SK-N-SH treated with all-trans-retinoic acid at 6 μM for 48 hours (cell line): ENCODE data around the gene HSPA1B.
"Not testable (repeated sequence)": the region's sequence is repeated elsewhere in the genome, so short reads cannot be mapped to it uniquely, and the experiment has no call there.

Experiments
- ATAC-seq: fragments of 200-7000 bp; cut with Tn5 transposase; 3 replicates; pipeline ENCODE4 v1.9.1; 2020; ENCODE audit warnings: mild to moderate bottlenecking, moderate library complexity
- ARNTL ChIP-seq: fragments of 450-650 bp; formaldehyde crosslinking; IDR thresholded peaks from 2 replicates; pipeline ENCODE4 v1.5.0; 2020; ENCODE audit warnings: low read depth, mild to moderate bottlenecking, moderate library complexity, borderline replicate concordance
- BACH2 ChIP-seq: fragments of 250-450 bp; sonication (Bioruptor Pico); IDR thresholded peaks from 2 replicates; pipeline ENCODE4 v1.9.0; 2021; ENCODE audit warnings: mild to moderate bottlenecking, borderline replicate concordance
- CSDC2 ChIP-seq: fragments of 250-450 bp; sonication (Bioruptor Pico); IDR thresholded peaks from 2 replicates; pipeline ENCODE4 v1.5.0; 2020; ENCODE audit warnings: mild to moderate bottlenecking, moderate library complexity
- ESRRG ChIP-seq: fragments of 250-450 bp; sonication (Bioruptor Pico); IDR thresholded peaks from 2 replicates; pipeline ENCODE4 v1.6.1; 2021; ENCODE audit warnings: mild to moderate bottlenecking
- GLIS3 ChIP-seq: fragments of 250-450 bp; sonication (Bioruptor Pico); IDR thresholded peaks from 2 replicates; pipeline ENCODE4 v1.5.0; 2020; ENCODE audit warnings: mild to moderate bottlenecking, moderate library complexity
- ISL1 ChIP-seq: fragments of 250-450 bp; sonication (Bioruptor Pico); IDR thresholded peaks from 2 replicates; pipeline ENCODE4 v2.1.2; 2022; ENCODE audit warnings: mild to moderate bottlenecking, moderate library complexity
- PPARA ChIP-seq: fragments of 250-450 bp; sonication (Bioruptor Pico); IDR thresholded peaks from 2 replicates; pipeline ENCODE4 v1.5.0; 2020; ENCODE audit warnings: mild to moderate bottlenecking, borderline replicate concordance
- RARB ChIP-seq: fragments of 250-450 bp; sonication (Bioruptor Pico); IDR thresholded peaks from 2 replicates; pipeline ENCODE4 v1.8.0; 2021; ENCODE audit warnings: mild to moderate bottlenecking, moderate library complexity
- SNAI2 ChIP-seq: fragments of 250-450 bp; sonication (Bioruptor Pico); IDR thresholded peaks from 2 replicates; pipeline ENCODE4 v1.5.0; 2020; ENCODE audit warnings: mild to moderate bottlenecking, moderate library complexity
- TCF4 ChIP-seq: fragments of 250-450 bp; sonication (Bioruptor Pico); IDR thresholded peaks from 2 replicates; pipeline ENCODE4 v1.8.0; 2021; ENCODE audit warnings: mild to moderate bottlenecking, moderate library complexity, borderline replicate concordance
- TOX ChIP-seq: fragments of 250-450 bp; sonication (Bioruptor Pico); IDR thresholded peaks from 2 replicates; pipeline ENCODE4 v1.8.0; 2021; ENCODE audit warnings: mild to moderate bottlenecking, moderate library complexity, borderline replicate concordance
- ZC3H10 ChIP-seq: fragments of 250-450 bp; sonication (Bioruptor Pico); IDR thresholded peaks from 2 replicates; pipeline ENCODE4 v1.5.1; 2021; ENCODE audit warnings: mild to moderate bottlenecking, moderate library complexity
- ZFP3 ChIP-seq: fragments of 250-450 bp; sonication (Bioruptor Pico); IDR thresholded peaks from 2 replicates; pipeline ENCODE4 v1.5.0; 2020; ENCODE audit warnings: mild to moderate bottlenecking, moderate library complexity
- ZFP30 ChIP-seq: fragments of 450-650 bp; formaldehyde crosslinking; IDR thresholded peaks from 2 replicates; pipeline ENCODE4 v1.5.0; 2022; ENCODE audit warnings: mild to moderate bottlenecking, moderate library complexity
- ZNF565 ChIP-seq: fragments of 450-650 bp; formaldehyde crosslinking; conservative IDR thresholded peaks from 2 replicates; pipeline ENCODE4 v1.5.0; 2020; ENCODE audit warnings: low read depth, mild to moderate bottlenecking, moderate library complexity
- ZNF70 ChIP-seq: fragments of 450-650 bp; formaldehyde crosslinking; IDR thresholded peaks from 2 replicates; pipeline ENCODE4 v1.5.0; 2020; ENCODE audit warnings: mild to moderate bottlenecking, moderate library complexity
- ZNF8 ChIP-seq: fragments of 450-650 bp; formaldehyde crosslinking; IDR thresholded peaks from 2 replicates; pipeline ENCODE4 v1.5.0; 2020; ENCODE audit warnings: mild to moderate bottlenecking, moderate library complexity
- TF ChIP-seq, protein P1 (sequence below): fragments of 250-450 bp; sonication (Bioruptor Pico); IDR thresholded peaks from 2 replicates; pipeline ENCODE4 v1.8.0; 2020; ENCODE audit warnings: mild to moderate bottlenecking, moderate library complexity, borderline replicate concordance
- TF ChIP-seq, protein P2 (sequence below): fragments of 250-450 bp; sonication (Bioruptor Pico); IDR thresholded peaks from 2 replicates; pipeline ENCODE4 v1.8.0; 2021; ENCODE audit warnings: low read depth, mild to moderate bottlenecking, moderate library complexity, borderline replicate concordance
- TF ChIP-seq, protein P3 (sequence below): fragments of 250-450 bp; sonication (Bioruptor Pico); IDR thresholded peaks from 2 replicates; pipeline ENCODE4 v1.5.1; 2021; ENCODE audit warnings: mild to moderate bottlenecking, moderate library complexity
- TF ChIP-seq, protein P4 (sequence below): fragments of 250-450 bp; sonication (Bioruptor Pico); IDR thresholded peaks from 2 replicates; pipeline ENCODE4 v1.5.1; 2020; ENCODE audit warnings: low read depth, mild to moderate bottlenecking, moderate library complexity
- TF ChIP-seq, protein P5 (sequence below): fragments of 250-450 bp; sonication (Bioruptor Pico); IDR thresholded peaks from 2 replicates; pipeline ENCODE4 v1.5.0; 2020; ENCODE audit warnings: mild to moderate bottlenecking, moderate library complexity

HSPA1B gene

DNA sequence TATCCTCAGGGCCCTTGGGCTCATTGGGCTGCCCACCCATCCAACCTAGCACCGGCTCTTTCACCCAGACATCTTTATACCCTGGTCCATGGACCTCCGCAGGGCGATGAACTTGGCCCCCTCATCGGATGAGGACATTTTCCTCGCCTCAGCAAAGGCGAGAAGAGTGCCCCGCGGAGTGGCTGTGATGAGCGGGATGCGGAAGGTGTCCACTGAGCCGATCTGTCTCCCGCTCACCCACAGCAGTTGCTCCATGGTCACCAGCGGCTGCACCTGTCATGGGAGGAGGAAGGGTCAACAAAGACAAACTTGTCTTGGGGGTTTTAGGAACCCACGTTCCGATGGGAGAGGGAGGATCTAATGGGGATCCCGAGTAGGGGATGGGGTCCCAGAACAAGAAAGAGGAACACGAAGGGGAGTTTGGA, 34.4 kb downstream of the HSPA1B start:
- no peak for ATAC-seq
- TF ChIP-seq, protein P1, sequence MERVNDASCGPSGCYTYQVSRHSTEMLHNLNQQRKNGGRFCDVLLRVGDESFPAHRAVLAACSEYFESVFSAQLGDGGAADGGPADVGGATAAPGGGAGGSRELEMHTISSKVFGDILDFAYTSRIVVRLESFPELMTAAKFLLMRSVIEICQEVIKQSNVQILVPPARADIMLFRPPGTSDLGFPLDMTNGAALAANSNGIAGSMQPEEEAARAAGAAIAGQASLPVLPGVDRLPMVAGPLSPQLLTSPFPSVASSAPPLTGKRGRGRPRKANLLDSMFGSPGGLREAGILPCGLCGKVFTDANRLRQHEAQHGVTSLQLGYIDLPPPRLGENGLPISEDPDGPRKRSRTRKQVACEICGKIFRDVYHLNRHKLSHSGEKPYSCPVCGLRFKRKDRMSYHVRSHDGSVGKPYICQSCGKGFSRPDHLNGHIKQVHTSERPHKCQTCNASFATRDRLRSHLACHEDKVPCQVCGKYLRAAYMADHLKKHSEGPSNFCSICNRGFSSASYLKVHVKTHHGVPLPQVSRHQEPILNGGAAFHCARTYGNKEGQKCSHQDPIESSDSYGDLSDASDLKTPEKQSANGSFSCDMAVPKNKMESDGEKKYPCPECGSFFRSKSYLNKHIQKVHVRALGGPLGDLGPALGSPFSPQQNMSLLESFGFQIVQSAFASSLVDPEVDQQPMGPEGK (CRISPR knock-in tag): no peak
- TF ChIP-seq, protein P2, sequence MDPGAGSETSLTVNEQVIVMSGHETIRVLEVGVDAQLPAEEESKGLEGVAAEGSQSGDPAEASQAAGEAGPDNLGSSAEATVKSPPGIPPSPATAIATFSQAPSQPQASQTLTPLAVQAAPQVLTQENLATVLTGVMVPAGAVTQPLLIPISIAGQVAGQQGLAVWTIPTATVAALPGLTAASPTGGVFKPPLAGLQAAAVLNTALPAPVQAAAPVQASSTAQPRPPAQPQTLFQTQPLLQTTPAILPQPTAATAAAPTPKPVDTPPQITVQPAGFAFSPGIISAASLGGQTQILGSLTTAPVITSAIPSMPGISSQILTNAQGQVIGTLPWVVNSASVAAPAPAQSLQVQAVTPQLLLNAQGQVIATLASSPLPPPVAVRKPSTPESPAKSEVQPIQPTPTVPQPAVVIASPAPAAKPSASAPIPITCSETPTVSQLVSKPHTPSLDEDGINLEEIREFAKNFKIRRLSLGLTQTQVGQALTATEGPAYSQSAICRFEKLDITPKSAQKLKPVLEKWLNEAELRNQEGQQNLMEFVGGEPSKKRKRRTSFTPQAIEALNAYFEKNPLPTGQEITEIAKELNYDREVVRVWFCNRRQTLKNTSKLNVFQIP (CRISPR knock-in tag): no peak
- TF ChIP-seq PPARA (CRISPR knock-in tag) (no peak), ESRRG (CRISPR knock-in tag) (no peak), CSDC2 (CRISPR knock-in tag) (no peak), ZFP3 (CRISPR knock-in tag) (no peak), ZNF70 (CRISPR knock-in tag) (no peak), TCF4 (no peak), ZNF565 (CRISPR knock-in tag) (no peak), ZC3H10 (no peak), ZNF8 (CRISPR knock-in tag) (no peak), ISL1 (CRISPR knock-in tag) (no peak), GLIS3 (no peak), ZFP30 (CRISPR knock-in tag) (no peak), TOX (CRISPR knock-in tag) (no peak), SNAI2 (no peak), ARNTL (no peak)
- TF ChIP-seq, protein P3, sequence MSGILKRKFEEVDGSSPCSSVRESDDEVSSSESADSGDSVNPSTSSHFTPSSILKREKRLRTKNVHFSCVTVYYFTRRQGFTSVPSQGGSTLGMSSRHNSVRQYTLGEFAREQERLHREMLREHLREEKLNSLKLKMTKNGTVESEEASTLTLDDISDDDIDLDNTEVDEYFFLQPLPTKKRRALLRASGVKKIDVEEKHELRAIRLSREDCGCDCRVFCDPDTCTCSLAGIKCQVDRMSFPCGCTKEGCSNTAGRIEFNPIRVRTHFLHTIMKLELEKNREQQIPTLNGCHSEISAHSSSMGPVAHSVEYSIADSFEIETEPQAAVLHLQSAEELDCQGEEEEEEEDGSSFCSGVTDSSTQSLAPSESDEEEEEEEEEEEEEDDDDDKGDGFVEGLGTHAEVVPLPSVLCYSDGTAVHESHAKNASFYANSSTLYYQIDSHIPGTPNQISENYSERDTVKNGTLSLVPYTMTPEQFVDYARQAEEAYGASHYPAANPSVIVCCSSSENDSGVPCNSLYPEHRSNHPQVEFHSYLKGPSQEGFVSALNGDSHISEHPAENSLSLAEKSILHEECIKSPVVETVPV: no peak
- TF ChIP-seq, protein P4, sequence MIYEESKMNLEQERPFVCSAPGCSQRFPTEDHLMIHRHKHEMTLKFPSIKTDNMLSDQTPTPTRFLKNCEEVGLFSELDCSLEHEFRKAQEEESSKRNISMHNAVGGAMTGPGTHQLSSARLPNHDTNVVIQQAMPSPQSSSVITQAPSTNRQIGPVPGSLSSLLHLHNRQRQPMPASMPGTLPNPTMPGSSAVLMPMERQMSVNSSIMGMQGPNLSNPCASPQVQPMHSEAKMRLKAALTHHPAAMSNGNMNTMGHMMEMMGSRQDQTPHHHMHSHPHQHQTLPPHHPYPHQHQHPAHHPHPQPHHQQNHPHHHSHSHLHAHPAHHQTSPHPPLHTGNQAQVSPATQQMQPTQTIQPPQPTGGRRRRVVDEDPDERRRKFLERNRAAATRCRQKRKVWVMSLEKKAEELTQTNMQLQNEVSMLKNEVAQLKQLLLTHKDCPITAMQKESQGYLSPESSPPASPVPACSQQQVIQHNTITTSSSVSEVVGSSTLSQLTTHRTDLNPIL: no peak
- TF ChIP-seq, protein P5, sequence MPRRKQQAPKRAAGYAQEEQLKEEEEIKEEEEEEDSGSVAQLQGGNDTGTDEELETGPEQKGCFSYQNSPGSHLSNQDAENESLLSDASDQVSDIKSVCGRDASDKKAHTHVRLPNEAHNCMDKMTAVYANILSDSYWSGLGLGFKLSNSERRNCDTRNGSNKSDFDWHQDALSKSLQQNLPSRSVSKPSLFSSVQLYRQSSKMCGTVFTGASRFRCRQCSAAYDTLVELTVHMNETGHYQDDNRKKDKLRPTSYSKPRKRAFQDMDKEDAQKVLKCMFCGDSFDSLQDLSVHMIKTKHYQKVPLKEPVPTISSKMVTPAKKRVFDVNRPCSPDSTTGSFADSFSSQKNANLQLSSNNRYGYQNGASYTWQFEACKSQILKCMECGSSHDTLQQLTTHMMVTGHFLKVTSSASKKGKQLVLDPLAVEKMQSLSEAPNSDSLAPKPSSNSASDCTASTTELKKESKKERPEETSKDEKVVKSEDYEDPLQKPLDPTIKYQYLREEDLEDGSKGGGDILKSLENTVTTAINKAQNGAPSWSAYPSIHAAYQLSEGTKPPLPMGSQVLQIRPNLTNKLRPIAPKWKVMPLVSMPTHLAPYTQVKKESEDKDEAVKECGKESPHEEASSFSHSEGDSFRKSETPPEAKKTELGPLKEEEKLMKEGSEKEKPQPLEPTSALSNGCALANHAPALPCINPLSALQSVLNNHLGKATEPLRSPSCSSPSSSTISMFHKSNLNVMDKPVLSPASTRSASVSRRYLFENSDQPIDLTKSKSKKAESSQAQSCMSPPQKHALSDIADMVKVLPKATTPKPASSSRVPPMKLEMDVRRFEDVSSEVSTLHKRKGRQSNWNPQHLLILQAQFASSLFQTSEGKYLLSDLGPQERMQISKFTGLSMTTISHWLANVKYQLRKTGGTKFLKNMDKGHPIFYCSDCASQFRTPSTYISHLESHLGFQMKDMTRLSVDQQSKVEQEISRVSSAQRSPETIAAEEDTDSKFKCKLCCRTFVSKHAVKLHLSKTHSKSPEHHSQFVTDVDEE: no peak
- TF ChIP-seq, all 23 proteins: peak for 0

DNA sequence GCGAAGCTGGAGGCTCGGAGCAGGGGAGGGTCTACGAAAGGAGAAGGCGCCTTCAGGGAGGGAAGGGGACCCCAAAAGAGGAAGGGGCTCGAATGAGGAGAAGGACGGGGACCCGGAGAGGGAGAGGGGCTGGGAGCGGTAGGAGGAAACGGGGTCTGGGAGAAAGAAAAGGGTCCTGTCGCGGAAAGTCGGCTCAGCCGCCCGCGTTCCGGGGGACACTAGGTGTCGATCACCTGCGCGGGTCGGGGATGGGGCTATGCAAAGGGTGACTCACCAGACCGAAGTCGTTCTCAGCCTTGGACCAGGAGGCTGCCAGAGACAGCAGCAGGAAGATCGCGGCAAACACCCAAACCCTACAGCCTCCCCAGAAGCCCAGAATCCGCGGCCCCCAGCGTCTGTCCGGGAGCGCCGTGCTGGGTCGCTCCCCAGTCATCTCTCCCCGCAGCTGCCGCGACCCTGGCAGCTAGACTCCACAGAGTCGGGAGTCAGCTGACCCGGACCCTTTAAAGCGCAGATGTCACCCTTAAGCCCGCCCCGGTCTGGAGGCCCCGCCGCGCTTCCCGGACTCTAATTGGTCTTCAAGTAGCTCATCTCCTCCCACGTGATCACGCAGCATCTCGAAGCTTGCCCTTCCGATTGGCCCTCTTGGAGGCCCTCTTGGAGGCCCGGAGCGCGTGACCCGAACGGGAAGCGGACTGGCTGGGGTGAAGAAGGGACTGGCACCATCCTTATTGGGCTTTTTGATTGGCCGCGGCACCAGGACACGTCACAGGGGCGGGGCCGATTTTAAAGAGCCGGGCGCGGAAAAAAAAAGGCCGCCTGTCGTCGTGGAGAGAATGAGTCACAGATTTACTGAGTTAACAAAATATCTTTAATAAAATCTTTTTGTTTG, 35.1 kb downstream of the HSPA1B start, which contains the start of gene NEU1:
Gene NEU1, minus strand, starts transcription at position 478 of the 892 bp plus-strand sequence. Its CDS starts 45 bp downstream, at position 433.
- peak; percentile 96 for ATAC-seq
- no peak for TF ChIP-seq BACH2
- TF ChIP-seq, protein P1 (CRISPR knock-in tag): no peak
- TF ChIP-seq, protein P4: no peak
- no peak for TF ChIP-seq ZNF565 (CRISPR knock-in tag)
- no peak for TF ChIP-seq RARB (CRISPR knock-in tag)
- no peak for TF ChIP-seq ESRRG (CRISPR knock-in tag)
- no peak; the same call in 1 of the 2 replicates for TF ChIP-seq TCF4
- TF ChIP-seq, protein P2 (CRISPR knock-in tag): no peak
- no peak for TF ChIP-seq SNAI2
- TF ChIP-seq ZNF70 (CRISPR knock-in tag): no peak
- TF ChIP-seq ARNTL: no peak
- TF ChIP-seq TOX (CRISPR knock-in tag): no peak

DNA sequence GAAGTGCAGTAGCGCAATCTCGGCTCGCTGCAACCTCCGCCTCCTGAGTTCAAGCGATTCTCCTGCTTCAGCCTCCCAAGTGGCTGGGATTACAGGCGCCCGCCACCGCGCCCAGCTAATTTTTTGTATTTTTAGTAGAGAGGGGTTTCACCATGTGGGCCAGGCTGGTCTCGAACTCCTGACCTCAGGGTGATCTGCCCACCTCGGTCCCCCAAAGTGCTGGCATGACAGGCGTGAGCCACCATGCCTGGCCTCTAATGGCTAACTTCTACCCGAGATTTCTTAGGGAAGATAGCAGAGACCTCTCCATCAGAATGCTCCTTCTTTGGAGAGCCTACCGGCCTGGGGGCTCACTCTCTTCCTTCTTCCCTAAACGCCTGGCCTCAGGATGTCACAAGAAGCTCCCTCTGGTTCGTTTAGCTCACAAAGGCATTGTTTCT, 36.6 kb downstream of the HSPA1B start:
- ATAC-seq: not testable (repeated sequence)
